Measurements from ENCODE around the gene GMDS. TPM values are rescaled to one million over a fixed set of nuclear protein-coding genes. Genes with fewer than 3 reads are reported as not detected.

GMDS gene
- total and polyA plus RNA-seq, 2 of the 4 experiments (the other 2 are of a cell fraction), result 7.3 to 21.9 TPM

DNA sequence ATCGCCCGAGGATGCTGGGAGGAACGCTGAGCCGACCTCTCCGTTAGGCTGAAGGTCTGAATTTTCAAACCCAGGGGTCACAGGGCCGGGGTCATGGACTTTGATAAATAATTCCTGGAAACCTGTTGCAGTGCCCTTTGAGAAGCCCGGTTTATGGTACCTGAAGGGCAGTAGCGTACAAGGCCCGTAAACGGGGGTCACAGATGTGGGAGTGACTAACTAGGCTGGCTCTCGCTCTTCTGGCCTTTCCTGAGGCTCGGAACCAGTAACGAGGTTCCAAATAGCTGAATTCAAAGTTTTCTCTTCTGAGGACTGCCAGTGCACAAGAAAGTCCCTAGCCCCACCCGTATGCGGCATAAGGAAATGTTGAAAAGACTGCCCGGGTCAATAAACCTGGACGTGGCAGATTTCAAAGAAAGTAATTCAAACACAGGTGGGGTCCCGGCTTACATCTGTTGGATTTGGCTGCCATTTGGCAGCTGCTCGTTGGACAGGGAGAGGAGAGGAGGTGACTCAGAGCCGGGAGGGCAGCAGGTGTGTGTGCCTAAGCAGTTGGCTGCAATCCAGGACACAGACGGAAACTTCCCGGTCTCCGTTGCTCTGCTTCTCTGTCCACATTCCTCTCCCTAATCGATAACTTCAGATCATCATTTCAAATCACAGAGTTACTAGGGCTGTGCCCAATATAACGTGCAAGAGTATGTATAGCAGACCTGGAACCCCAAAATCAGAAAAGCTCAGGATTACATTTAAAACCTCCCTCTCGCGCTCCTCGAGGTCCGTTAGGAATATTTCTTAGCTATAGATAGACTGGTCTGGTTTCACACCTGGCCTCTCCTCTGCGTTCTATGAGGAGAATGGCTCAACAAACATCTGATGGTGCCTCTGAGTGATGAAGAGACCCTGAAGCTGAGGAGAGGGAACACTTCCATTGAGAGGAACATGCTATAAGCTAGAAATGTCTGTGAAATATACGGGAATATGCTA lies 765 bp upstream of the GMDS start:
- no peak overlapping the region for H2BK20ac ChIP-seq (ENCODE audit: low read depth, low read length)
- H3K56ac ChIP-seq (ENCODE audit: extremely low read depth, insufficient read depth, low read length), result peak overlapping the region; percentile 83
- intact Hi-C loops (cut with micrococcal nuclease), result loop anchor here (2.0 kb wide), 1 partner anchor 107 kb away; no protein-coding TSS in a partner anchor
- peak overlapping the region; percentile 41 for H3K23ac ChIP-seq (ENCODE audit: low read depth, low read length)
- DNase-seq (peak; percentile 62), ATAC-seq (ENCODE audit: low read depth) (peak; percentile 6)
- no peaks in the 10 kb centered on the region for H4K20me1 ChIP-seq (ENCODE audit: insufficient read depth, low read length)
- peak overlapping the region; percentile 94 for H3K18ac ChIP-seq (ENCODE audit: low read depth, low read length)
- H3K9me3 ChIP-seq (ENCODE audit: control insufficient read depth, insufficient read depth, low read length), result no peaks in the 10 kb centered on the region
- 0 out of 2 replicates have a peak, but pooled peaks cover 3% of the 10 kb centered on the region for H3K9me1 ChIP-seq (ENCODE audit: insufficient read depth, low read length)
- peak overlapping the region; percentile 42; the same call in 1 of the 3 replicates for H2BK15ac ChIP-seq (ENCODE audit: low read depth, low read length)
- H3K9ac ChIP-seq (ENCODE audit: low read depth, low read length), result peak overlapping the region; percentile 94
- H3K4me1 ChIP-seq (ENCODE audit: control insufficient read depth, insufficient read depth, low read length), result peaks cover 5% of the 10 kb centered on the region
- H3K4ac ChIP-seq (ENCODE audit: low read depth, low read length), result peak overlapping the region; percentile 86
- H2AK9ac ChIP-seq (replicated peaks; ENCODE audit: low read depth, low read length, poor library complexity), result peak overlapping the region; percentile 93
- peak overlapping the region; percentile 90 for H3K27ac ChIP-seq (ENCODE audit: insufficient read depth, low read length)
- ChIA-PET POLR2A (ENCODE audit: unreplicated experiment) (no interaction called here), CTCF (interaction anchor here (0.6 kb wide), 1 partner anchor 202 kb away, joined by 3 read pairs; no protein-coding TSS in a partner anchor)
- H3K14ac ChIP-seq (replicated peaks; ENCODE audit: low read depth, low read length), result peak overlapping the region; percentile 97
- H2BK120ac ChIP-seq (ENCODE audit: low read depth, low read length), result peak overlapping the region; percentile 35; the same call in 1 of the 2 replicates
- no peak for TF ChIP-seq RAD21 (IDR thresholded peaks at IDR 0.05; ENCODE audit: low read length)
- no peak for TF ChIP-seq CEBPB (IDR thresholded peaks at IDR 0.05; ENCODE audit: low read depth, low read length)
- H2BK5ac ChIP-seq (ENCODE audit: low read depth, low read length, poor library complexity, severe bottlenecking), result peak overlapping the region; percentile 77
- peaks cover 10% of the 10 kb centered on the region for H3K36me3 ChIP-seq (ENCODE audit: control insufficient read depth, insufficient read depth, low read length)
- peak overlapping the region; percentile 94 for H3K4me2 ChIP-seq (ENCODE audit: low read depth, low read length)
- H3K4me3 ChIP-seq (ENCODE audit: insufficient read depth, low read depth, low read length), result peak overlapping the region; percentile 77
- peak overlapping the region; percentile 69 for H2AK5ac ChIP-seq (ENCODE audit: low read depth, low read length)
- H4K8ac ChIP-seq (ENCODE audit: low read depth in 2 of 2, low read length in 2 of 2), result peak overlapping the region; percentile 93 to 99
- peaks cover 21 to 32% of the 10 kb centered on the region in 2 experiments for H3K79me1 ChIP-seq (ENCODE audit: low read depth in 1 of 2, low read length in 2 of 2)
- H3K27me3 ChIP-seq (ENCODE audit: control insufficient read depth, insufficient read depth, low read length), result no peaks in the 10 kb centered on the region
- dilution Hi-C loops (cut with HindIII; ENCODE audit: low sequenced_read_pairs, unreplicated experiment), result no loop called here
- in situ Hi-C loops (cut with MboI; ENCODE audit: low sequenced_read_pairs), result no loop called here
- peak overlapping the region; percentile 94 for H4K5ac ChIP-seq (ENCODE audit: low read depth, low read length)
- 6% methylated on average over 8 of the region's 31 CpGs; no CpG with 5 or more reads in 1 of the 2 experiments for WGBS, 2 experiments (ENCODE audit: extremely low coverage in 2 of 2, insufficient read length in 1 of 2)
- H2AFZ ChIP-seq (replicated peaks; ENCODE audit: low read length, poor library complexity), result peak overlapping the region; percentile 93
- H4K91ac ChIP-seq (ENCODE audit: insufficient read depth, low read depth, low read length), result peak overlapping the region; percentile 94
- BruUV-seq (replicated peaks), result no TSS peak
